HG03460 (cell line): Measurements from ENCODE around the gene PHF1.
"Not testable (repeated sequence)": the region's sequence is repeated elsewhere in the genome, so short reads cannot be mapped to it uniquely, and the experiment has no call there.

Source experiments
- ATAC-seq: cut with Tn5 transposase; IDR thresholded peaks from one replicate; pipeline ENCODE4 v1.9.1; 2021; ENCODE audit not compliant: unreplicated experiment

PHF1 gene

GRCh38 chr6:33410711-33411631, at the start of gene PHF1:
TSS of gene PHF1 (plus strand) at chr6:33411014. CDS start at chr6:33412264, 1,250 bp downstream.
- ATAC-seq, result peak; percentile 40

GRCh38 chr6:33363486-33363885, 47.3 kb upstream of the PHF1 start:
- not testable (repeated sequence) for ATAC-seq

GRCh38 chr6:33364475-33365205, 46.2 kb upstream of the PHF1 start:
- ATAC-seq, result not testable (repeated sequence)

- ATAC-seq, result not testable (repeated sequence)
Measured at GRCh38 chr6:33365206-33365971, 45.4 kb upstream of the PHF1 start.

GRCh38 chr6:33367009-33367714, 43.7 kb upstream of the PHF1 start:
- ATAC-seq, result no peak

- not testable (repeated sequence) for ATAC-seq
Measured at GRCh38 chr6:33367715-33368025, 43.1 kb upstream of the PHF1 start.

GRCh38 chr6:33371901-33372300, 38.9 kb upstream of the PHF1 start:
- ATAC-seq, result not testable (repeated sequence)

- ATAC-seq, result no peak
Measured at GRCh38 chr6:33372526-33373123, 38.2 kb upstream of the PHF1 start.

GRCh38 chr6:33373960-33374910, 36.6 kb upstream of the PHF1 start:
- no peak for ATAC-seq

- no peak for ATAC-seq
Measured at GRCh38 chr6:33375143-33375671, 35.6 kb upstream of the PHF1 start.

- no peak for ATAC-seq
Measured at GRCh38 chr6:33377171-33377570, 33.6 kb upstream of the PHF1 start.

GRCh38 chr6:33379184-33379583, 31.6 kb upstream of the PHF1 start:
- not testable (repeated sequence) for ATAC-seq

- no peak for ATAC-seq
Measured at GRCh38 chr6:33380272-33380981, 30.4 kb upstream of the PHF1 start.

- no peak for ATAC-seq
Measured at GRCh38 chr6:33383427-33384185, 27.2 kb upstream of the PHF1 start.

- no peak for ATAC-seq
Measured at GRCh38 chr6:33384581-33385020, 26.2 kb upstream of the PHF1 start.

- ATAC-seq, result no peak
Measured at GRCh38 chr6:33390173-33390572, 20.6 kb upstream of the PHF1 start.

- ATAC-seq, result no peak
Measured at GRCh38 chr6:33390767-33391277, 20.0 kb upstream of the PHF1 start.
